Spleen (tissue), 7 donors: ENCODE measurements around the gene VASN.

Experiments used
- POLR2A ChIP-seq, 3 donors: fragments of 450-650 bp; IDR thresholded peaks; one replicate each; pipeline ENCODE4 v1.5.1; 2017; ENCODE audit warnings: antibody characterized with exemption in 3 of 3, mild to moderate bottlenecking in 1 of 3
- TF ChIP-seq, protein P1 (sequence below), 11 experiments: fragments of 200-600 bp in 7 of 11; fragments of 450-650 bp in 4 of 11; sonication (generic) in 4 of 11; IDR thresholded peaks in 8 of 11; conservative IDR thresholded peaks in 3 of 11; 1 replicate in 7 of 11; 2 replicates in 4 of 11; pipeline versions ENCODE4 v1.4.0 to v1.8.0; 2016 to 2021; ENCODE audit warnings: antibody characterized with exemption in 11 of 11, inconsistent platforms in 4 of 11, mild to moderate bottlenecking in 1 of 11
- donor health status: DM: no; HTN: no; CAD: no; lungs with moderate emphysema.
- donor health status: DM: no; HTN: no; CAD: no.
- donor health status: DM: no; HTN: no; CAD: no.

DNA sequence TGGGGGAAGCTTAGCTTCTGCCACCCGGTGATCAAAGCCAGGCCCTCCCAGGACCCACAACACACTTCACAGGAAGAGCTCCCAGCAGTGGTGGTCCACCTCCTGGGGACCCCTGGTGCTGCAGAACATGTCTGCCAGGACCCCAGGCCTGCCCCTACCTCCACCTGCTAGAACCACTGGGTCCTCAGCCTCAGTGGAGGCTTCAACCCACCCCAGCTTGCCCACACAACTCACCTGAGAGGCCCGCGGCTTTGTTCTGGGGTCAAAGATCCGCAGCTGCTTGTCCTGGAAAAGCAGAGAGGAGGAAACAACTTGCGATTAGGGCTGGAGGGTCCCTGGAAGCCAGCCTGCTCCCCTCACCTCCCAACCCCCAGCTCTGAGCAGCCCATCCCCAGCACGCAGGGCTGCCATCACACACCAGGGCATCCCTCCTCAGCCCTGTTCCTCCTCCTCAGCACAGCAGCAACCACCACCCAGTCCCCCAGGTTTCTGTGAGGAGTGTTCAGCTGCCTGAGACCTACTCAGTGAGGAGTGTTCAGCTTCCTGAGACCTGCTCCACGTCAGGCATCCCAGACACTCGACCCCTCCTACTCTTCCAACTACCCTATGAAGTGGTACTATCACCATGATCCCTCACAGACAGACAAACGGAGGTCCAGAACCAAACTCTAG, 23.5 kb downstream of the VASN start:
- TF ChIP-seq, protein P1, sequence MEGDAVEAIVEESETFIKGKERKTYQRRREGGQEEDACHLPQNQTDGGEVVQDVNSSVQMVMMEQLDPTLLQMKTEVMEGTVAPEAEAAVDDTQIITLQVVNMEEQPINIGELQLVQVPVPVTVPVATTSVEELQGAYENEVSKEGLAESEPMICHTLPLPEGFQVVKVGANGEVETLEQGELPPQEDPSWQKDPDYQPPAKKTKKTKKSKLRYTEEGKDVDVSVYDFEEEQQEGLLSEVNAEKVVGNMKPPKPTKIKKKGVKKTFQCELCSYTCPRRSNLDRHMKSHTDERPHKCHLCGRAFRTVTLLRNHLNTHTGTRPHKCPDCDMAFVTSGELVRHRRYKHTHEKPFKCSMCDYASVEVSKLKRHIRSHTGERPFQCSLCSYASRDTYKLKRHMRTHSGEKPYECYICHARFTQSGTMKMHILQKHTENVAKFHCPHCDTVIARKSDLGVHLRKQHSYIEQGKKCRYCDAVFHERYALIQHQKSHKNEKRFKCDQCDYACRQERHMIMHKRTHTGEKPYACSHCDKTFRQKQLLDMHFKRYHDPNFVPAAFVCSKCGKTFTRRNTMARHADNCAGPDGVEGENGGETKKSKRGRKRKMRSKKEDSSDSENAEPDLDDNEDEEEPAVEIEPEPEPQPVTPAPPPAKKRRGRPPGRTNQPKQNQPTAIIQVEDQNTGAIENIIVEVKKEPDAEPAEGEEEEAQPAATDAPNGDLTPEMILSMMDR (IDR thresholded peaks at IDR 0.05 in 8 of 11, conservative IDR thresholded peaks at IDR 0.05 in 3 of 11): no peak
- TF ChIP-seq POLR2A (IDR thresholded peaks at IDR 0.05): no peak
